Hepatocyte (in vitro differentiated cells): Measurements from ENCODE around the gene GPR153. TPM values are rescaled to one million over a fixed set of nuclear protein-coding genes. Genes with fewer than 3 reads are reported as not detected.

Source experiments
- DNase-seq: peaks from one replicate; pipeline ENCODE4 v3.0.0-alpha.2; 2016; ENCODE audit warnings: low spot score
- H2AFZ ChIP-seq: fragments of 200-600 bp; sonication (generic); 2 replicates; pipeline ENCODE4 v1.6.0; 2016; ENCODE audit warnings: antibody characterized with exemption, mild to moderate bottlenecking
- H3K27ac ChIP-seq: fragments of 200-600 bp; sonication (generic); 2 replicates; pipeline ENCODE4 v1.5.1; 2016; ENCODE audit warnings: mild to moderate bottlenecking
- H3K27me3 ChIP-seq: fragments of 200-600 bp; sonication (generic); 2 replicates; pipeline ENCODE4 v1.6.1; 2016
- H3K36me3 ChIP-seq: fragments of 200-600 bp; sonication (generic); replicated peaks from 2 replicates; pipeline ENCODE4 v1.5.1; 2016; ENCODE audit warnings: low read depth; ENCODE audit not compliant: insufficient read depth
- H3K4me1 ChIP-seq: fragments of 200-600 bp; sonication (generic); 2 replicates; pipeline ENCODE4 v1.5.1; 2016; ENCODE audit warnings: mild to moderate bottlenecking, moderate library complexity; ENCODE audit not compliant: insufficient read depth
- H3K4me2 ChIP-seq: fragments of 200-600 bp; sonication (generic); 2 replicates; pipeline ENCODE4 v1.6.0; 2016
- H3K4me3 ChIP-seq: fragments of 200-600 bp; sonication (generic); 2 replicates; pipeline ENCODE4 v1.5.1; 2016; ENCODE audit warnings: mild to moderate bottlenecking
- H3K79me2 ChIP-seq: fragments of 200-600 bp; sonication (generic); 2 replicates; pipeline ENCODE4 v1.6.0; 2017; ENCODE audit warnings: mild to moderate bottlenecking
- H3K9me2 ChIP-seq: fragments of 200-600 bp; sonication (generic); replicated peaks from 2 replicates; pipeline ENCODE4 v1.6.0; 2017; ENCODE audit warnings: mild to moderate bottlenecking; ENCODE audit not compliant: insufficient read depth
- H3K9me3 ChIP-seq: fragments of 200-600 bp; sonication (generic); 2 replicates; pipeline ENCODE4 v1.5.1; 2016; ENCODE audit warnings: low read depth, mild to moderate bottlenecking
- H4K20me1 ChIP-seq: fragments of 200-600 bp; sonication (generic); 2 replicates; pipeline ENCODE4 v1.6.0; 2016; ENCODE audit warnings: mild to moderate bottlenecking; ENCODE audit not compliant: insufficient read depth, poor library complexity, severe bottlenecking
- CTCF ChIP-seq: fragments of 200-600 bp; sonication (generic); IDR thresholded peaks from 2 replicates; pipeline ENCODE4 v1.5.1; 2016; ENCODE audit warnings: antibody characterized with exemption, mild to moderate bottlenecking; ENCODE audit not compliant: poor library complexity
- EZH2 ChIP-seq: fragments of 200-600 bp; sonication (generic); IDR thresholded peaks from 2 replicates; pipeline ENCODE4 v1.6.1; 2016; ENCODE audit warnings: antibody characterized with exemption, mild to moderate bottlenecking, borderline replicate concordance
- EZH2phosphoT487 ChIP-seq: fragments of 200-600 bp; sonication (generic); IDR thresholded peaks from one replicate; pipeline ENCODE4 v1.6.1; 2018; ENCODE audit warnings: antibody characterized with exemption, mild to moderate bottlenecking, low read depth, moderate library complexity; ENCODE audit not compliant: unreplicated experiment, severe bottlenecking
- WGBS: methylation state at CpG from one replicate; pipeline ENCODE4 v1.1.6; 2016; ENCODE audit warnings: low lambda C conversion rate; ENCODE audit errors: missing lambda C conversion rate; 5-methylcytosine and 5-hydroxymethylcytosine counted together
- polyA plus RNA-seq: library from polyadenylated mRNA; unstranded; fragments of >200 nt; fragmentation: Nextera tagmentation; extraction: Ambion mirVana; gene quantifications from 2 replicates; pipeline ENCODE4 v1.2.1, GENCODE V29; 2016
- total RNA-seq: library from RNA; depleted of rRNA; stranded (reverse); fragments of >200 nt; gene quantifications from 2 replicates; pipeline ENCODE4 v1.2.3, GENCODE V29; 2014

Gene GPR153
- total and polyA plus RNA-seq, 2 experiments from 2014 or later, result 9.1 to 13.5 TPM

DNA sequence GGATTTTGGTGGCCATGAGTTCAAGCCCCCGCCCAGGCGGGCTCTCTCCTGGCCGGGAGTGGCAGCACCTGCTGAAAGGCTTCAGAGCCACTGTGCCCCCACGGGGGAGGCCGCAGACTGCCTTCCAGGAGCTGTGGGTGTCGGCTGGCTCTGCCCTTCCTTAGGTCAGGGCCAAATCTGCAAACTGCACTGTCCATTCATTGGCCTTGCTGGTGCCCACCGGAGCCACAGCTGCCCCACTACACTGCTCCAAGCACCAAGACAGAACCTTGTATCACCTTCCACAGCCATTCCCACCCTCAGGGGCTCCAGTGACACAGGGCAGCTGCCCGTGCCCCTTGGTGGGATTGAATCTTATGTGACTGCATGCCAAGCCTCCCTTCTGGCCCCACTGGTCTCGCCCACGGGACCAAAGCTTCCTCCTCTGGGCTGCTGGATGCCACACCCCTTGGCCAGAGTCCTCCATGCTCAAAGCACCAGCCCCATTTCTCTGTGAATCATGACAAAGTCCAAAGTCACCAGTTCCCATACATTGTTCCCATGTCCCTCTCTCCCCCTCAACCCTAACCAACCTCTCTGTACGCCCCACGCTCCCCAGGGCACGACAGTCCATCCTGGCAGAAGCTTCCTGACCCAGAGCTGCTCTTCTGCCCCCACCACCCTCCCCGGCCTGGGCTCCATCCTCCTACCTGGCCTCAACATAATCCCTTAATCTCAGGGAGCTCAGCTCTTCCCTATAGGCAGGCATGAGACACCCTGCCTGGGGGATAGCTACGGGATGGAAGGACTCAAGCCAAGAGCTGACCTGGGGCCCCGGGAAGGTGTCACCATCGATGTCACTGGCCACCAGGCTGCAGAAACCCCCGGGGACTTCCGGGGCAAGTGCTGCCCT is 20.9 kb upstream of the GPR153 start:
- H3K9me3 ChIP-seq, result no peaks in the 10 kb centered on the region
- H3K9me2 ChIP-seq, result no peaks in the 10 kb centered on the region
- H3K4me3 ChIP-seq, result no peak overlapping the region
- H2AFZ ChIP-seq, result no peak overlapping the region
- H3K4me2 ChIP-seq, result no peak overlapping the region
- no peaks in the 10 kb centered on the region for H4K20me1 ChIP-seq
- H3K36me3 ChIP-seq, result no peaks in the 10 kb centered on the region
- H3K79me2 ChIP-seq, result no peaks in the 10 kb centered on the region
- peak; percentile 53 for DNase-seq
- WGBS, result 91% methylated on average over 19 of the region's 19 CpGs
- TF ChIP-seq EZH2 (no peak), CTCF (no peak), EZH2phosphoT487 (no peak)
- no peaks in the 10 kb centered on the region for H3K27me3 ChIP-seq
- peak overlapping the region; percentile 34 for H3K27ac ChIP-seq
- no peaks in the 10 kb centered on the region for H3K4me1 ChIP-seq

DNA sequence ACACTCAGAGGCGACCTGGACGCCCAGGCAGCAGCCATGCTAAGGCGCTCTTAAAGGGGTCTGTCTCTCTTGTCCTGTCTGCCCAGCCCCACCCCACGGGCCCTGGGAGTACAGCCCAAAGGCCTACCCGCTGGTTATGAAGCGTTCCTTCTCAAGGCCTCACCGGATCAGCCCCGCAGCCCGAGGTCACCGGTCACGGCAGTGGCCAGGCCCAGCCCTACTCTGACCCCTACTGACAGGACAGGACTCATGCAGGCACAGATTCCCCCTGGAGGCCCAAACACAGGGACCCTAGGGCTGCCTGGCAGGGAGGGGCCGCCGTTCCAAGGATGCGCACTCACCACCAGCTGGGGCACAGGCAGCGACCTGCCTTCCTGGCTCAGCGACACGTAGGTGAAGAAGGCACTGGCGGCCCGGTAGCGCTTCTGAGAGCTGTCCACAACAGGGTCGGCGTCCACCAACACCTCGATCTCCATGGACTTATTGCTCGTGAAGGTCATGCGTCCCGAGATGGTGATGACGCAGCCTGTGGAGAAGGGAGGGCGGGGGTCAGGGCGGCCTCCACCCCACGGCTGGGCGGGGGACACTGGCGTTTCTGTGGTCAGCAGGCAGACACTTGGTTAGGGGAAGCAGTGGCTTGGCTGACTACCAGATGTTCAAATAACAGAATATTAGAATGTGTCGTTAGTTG is 20.0 kb upstream of the GPR153 start:
- 85% methylated on average over 32 of the region's 33 CpGs for WGBS
- no peaks in the 10 kb centered on the region for H4K20me1 ChIP-seq
- no peaks in the 10 kb centered on the region for H3K36me3 ChIP-seq
- H2AFZ ChIP-seq, result no peak overlapping the region
- no peaks in the 10 kb centered on the region for H3K9me3 ChIP-seq
- no peaks in the 10 kb centered on the region for H3K79me2 ChIP-seq
- peaks cover 3% of the 10 kb centered on the region for H3K4me1 ChIP-seq
- TF ChIP-seq CTCF (no peak), EZH2phosphoT487 (no peak)
- no peak for DNase-seq
- no peaks in the 10 kb centered on the region for H3K27me3 ChIP-seq
- H3K27ac ChIP-seq, result no peak overlapping the region
- H3K9me2 ChIP-seq, result no peaks in the 10 kb centered on the region
- H3K4me2 ChIP-seq, result no peak overlapping the region
- no peak overlapping the region for H3K4me3 ChIP-seq

GRCh38 chr1:6279613-6280383 is 18.9 kb upstream of the GPR153 start:
- Histone ChIP-seq H4K20me1 (no peaks in the 10 kb centered on the region), H3K4me1 (peaks cover 6% of the 10 kb centered on the region), H3K79me2 (no peaks in the 10 kb centered on the region), H3K9me3 (no peaks in the 10 kb centered on the region), H3K4me2 (no peak overlapping the region), H3K27ac (no peak overlapping the region), H3K9me2 (no peaks in the 10 kb centered on the region), H2AFZ (no peak overlapping the region), H3K36me3 (no peaks in the 10 kb centered on the region), H3K27me3 (no peaks in the 10 kb centered on the region), H3K4me3 (no peak overlapping the region)
- 92% methylated on average over 20 of the region's 31 CpGs for WGBS
- TF ChIP-seq CTCF (no peak), EZH2phosphoT487 (no peak), EZH2 (no peak)
- no peak for DNase-seq
